22Rv1 (cell line): ENCODE measurements around the gene WHAMM.
"Not testable (repeated sequence)": the region's sequence is repeated elsewhere in the genome, so short reads cannot be mapped to it uniquely, and the experiment has no call there.

Source experiments
- ZFX ChIP-seq: fragments of 450-650 bp; IDR thresholded peaks from 2 replicates; pipeline ENCODE4 v1.6.1; 2017; ENCODE audit warnings: antibody characterized with exemption, borderline replicate concordance
- TF ChIP-seq, protein P1 (sequence below): fragments of 450-650 bp; IDR thresholded peaks from 2 replicates; pipeline ENCODE4 v1.5.1; 2017; ENCODE audit warnings: mild to moderate bottlenecking

- TF ChIP-seq, protein P1, sequence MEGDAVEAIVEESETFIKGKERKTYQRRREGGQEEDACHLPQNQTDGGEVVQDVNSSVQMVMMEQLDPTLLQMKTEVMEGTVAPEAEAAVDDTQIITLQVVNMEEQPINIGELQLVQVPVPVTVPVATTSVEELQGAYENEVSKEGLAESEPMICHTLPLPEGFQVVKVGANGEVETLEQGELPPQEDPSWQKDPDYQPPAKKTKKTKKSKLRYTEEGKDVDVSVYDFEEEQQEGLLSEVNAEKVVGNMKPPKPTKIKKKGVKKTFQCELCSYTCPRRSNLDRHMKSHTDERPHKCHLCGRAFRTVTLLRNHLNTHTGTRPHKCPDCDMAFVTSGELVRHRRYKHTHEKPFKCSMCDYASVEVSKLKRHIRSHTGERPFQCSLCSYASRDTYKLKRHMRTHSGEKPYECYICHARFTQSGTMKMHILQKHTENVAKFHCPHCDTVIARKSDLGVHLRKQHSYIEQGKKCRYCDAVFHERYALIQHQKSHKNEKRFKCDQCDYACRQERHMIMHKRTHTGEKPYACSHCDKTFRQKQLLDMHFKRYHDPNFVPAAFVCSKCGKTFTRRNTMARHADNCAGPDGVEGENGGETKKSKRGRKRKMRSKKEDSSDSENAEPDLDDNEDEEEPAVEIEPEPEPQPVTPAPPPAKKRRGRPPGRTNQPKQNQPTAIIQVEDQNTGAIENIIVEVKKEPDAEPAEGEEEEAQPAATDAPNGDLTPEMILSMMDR, result not testable (repeated sequence)
- TF ChIP-seq ZFX, result not testable (repeated sequence)
Measured at GRCh38 chr15:82821396-82821795, 12.0 kb downstream of the WHAMM start.
